Stimulated activated CD4-positive, alpha-beta T cell treated with anti-CD3 and anti-CD28 coated beads, Interleukin-15, amount 100 ng/mL, for 1 hour (primary cell): ENCODE data around the gene COG3.
"Not testable (repeated sequence)": the region's sequence is repeated elsewhere in the genome, so short reads cannot be mapped to it uniquely, and the experiment has no call there.

Source experiments
- DNase-seq, 2 donors: peaks; one replicate each; pipeline ENCODE4 v3.0.0-alpha.2; 2020; ENCODE audit warnings: low read depth in 1 of 2, low spot score in 1 of 2

The COG3 gene

GRCh38 chr13:45464687-45465453 is at the start of gene COG3:
COG3 (plus strand) TSS chr13:45464939; CDS start chr13:45465037, 98 bp downstream.
- peak; percentile 90 to 91 for DNase-seq

- DNase-seq, result no peak
Measured at GRCh38 chr13:45415112-45415511, 49.6 kb upstream of the COG3 start.

DNA sequence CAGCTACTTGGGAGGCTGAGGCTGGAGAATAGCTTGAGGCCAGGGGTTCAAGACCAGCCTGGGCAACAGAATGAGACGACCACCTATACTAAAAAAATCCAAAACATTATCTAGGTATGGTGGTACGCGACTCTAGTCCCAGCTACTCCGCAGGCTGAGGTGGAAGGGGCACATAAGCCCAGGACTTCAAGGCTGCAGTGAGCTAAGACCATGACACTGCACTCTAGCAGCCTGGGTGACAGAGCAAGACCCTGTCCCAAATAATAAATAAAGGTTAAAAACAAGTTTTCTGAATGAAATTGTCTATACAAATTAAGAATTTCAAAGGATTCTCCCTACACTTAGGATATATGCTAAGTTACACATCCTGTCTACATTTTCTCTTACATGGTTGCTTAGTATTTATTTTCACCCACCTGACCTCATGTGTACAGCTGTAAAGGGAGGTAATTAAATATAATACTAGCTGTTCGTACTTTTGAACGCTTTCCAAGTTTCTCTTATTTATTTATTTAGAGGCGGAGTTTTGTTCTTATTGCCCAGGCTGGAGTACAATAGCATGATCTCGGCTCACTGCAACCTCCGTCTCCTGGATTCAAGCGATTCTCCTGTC is 48.1 kb upstream of the COG3 start:
- no peak for DNase-seq

DNA sequence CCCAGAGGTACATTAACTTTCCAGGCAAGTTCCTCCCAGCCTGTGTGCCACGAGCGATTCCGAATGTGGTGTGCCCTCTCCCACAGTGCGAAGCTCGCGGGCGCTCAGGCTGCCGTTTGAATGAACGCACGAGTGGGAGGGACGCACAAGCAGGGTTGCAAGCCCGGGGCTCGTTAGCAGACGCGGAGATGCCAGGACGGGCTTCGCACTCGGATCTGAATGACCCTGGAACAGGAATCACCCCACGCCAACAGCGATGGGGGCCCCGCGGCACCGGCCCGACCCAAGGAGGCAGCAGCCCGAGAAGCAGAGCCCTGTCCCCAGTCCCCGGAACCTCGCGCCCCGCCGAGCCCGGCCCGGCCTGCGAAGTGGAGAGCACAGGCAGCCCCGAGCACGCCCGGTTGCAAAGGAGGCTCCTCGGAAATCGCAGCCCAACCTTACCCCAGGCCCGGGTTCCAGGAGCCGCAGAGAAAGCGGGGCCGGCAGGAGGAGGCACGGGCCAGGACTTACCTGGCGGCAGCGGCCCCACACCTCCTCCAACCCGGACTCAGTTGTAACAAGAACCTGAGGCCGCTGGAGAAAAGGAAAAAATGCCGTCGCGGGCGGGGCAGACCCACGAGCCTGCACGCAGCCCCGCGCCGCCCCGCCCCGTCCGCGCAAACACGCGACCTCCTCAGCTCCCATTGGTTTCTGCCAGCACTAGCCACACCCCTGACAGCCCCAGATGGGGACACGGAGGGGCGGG is 46.8 kb upstream of the COG3 start, which contains the start of gene SLC25A30:
Gene SLC25A30 (minus strand): TSS at position 584 of the 745 bp plus-strand sequence. CDS start 6,948 bp downstream, outside the sequence.
- peak; percentile 79 to 85 for DNase-seq

- not testable (repeated sequence) for DNase-seq
Measured at GRCh38 chr13:45419389-45419788, 45.4 kb upstream of the COG3 start.

DNA sequence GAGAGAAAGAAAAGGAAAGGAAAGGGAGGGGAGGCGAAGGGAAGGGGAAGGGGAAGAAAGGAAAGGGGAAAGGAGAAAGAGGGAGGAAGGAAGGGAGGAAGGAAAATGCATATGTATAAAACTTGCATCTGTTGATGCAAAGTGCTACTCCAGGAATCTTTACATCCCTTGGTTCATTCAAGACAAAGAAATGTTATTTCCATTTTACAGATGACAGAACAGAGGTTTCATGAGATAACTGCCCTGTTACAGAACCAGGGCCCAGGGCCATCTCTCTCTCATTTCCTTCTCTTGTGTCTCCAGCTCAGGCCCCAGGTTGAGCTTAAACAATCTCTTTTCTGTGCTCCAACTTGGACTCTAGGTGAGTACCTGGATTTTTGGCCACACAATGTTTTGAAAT is 44.8 kb upstream of the COG3 start:
- no peak for DNase-seq

- DNase-seq, result no peak
Measured at GRCh38 chr13:45422731-45423292, 41.9 kb upstream of the COG3 start.

- not testable (repeated sequence) for DNase-seq
Measured at GRCh38 chr13:45426056-45426841, 38.5 kb upstream of the COG3 start.

GRCh38 chr13:45432737-45433380 is 31.9 kb upstream of the COG3 start:
- no peak for DNase-seq

DNA sequence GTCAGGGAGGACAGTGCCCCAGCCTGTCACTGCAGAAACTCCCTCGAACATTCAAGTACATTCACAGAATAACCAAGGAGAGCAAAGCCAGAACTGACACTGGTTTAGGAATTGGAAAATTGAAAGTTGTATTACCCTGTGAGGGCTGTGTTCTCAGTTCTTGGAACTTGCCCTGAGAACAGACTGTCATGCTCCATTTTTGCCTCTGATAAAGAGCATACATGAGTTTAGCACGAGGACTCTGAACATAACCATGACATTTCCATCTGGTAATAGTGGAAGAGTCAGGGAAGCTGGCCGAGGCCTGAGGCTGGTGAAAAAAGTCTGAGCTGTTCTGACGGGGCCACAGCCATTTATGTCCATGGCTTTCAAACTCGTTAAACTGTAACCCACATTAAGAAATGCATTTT is 31.4 kb upstream of the COG3 start:
- no peak for DNase-seq

DNA sequence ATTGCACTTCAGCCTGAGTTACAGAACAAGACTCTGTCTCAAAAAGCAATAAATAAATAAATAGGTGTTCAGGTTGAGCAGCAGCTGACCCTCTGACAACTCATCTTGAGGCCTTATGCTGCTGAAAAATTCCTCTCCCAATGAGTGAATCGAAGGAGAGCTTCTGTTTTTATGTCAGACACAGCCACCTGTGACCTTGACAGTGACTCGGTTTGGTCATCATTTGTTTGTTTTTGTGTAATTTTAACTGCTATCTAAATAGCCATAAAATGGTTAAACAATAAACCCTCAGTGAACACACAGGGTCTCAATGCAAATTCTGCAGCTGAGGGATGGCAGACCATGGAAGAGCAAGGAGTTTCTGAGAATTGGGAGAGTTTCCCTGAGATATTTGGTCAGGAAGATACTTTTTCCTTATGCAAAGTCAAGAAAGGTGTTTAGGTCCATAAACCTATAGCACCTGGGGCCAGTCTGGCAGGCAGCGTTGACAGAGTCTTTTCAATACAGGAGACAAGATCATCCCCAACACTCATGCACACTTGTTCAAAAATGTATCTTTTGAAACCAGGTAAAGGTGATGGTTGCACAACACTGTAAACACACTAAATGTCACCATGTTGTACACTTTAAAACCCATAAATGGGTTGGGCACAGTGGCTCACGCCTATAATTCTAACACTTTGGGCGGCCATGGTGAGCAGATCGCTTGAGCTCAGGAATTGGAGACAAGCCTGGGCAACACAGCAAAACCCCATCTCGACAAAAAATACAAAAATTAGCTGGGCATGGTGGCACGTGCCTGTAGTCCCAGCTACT is 30.0 kb upstream of the COG3 start:
- no peak for DNase-seq

DNA sequence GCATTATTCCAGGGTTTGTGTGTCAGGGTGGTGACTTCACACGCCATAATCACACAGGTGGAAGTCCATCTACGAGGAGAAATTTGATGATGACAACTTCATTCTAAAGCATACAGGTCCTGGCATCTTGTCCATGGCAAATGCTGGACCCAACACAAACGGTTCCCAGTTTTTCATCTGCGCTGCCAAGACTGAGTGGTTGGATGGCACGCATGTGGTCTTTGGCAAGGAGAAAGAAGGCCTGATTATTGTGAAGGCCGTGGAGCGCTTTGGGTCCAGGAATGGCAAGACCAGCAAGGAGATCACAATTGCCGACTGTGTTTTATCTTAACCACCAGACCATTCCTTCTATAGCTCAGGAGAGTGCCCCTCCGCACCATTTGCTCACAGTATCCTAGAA is 28.4 kb upstream of the COG3 start:
- DNase-seq, result no peak

DNA sequence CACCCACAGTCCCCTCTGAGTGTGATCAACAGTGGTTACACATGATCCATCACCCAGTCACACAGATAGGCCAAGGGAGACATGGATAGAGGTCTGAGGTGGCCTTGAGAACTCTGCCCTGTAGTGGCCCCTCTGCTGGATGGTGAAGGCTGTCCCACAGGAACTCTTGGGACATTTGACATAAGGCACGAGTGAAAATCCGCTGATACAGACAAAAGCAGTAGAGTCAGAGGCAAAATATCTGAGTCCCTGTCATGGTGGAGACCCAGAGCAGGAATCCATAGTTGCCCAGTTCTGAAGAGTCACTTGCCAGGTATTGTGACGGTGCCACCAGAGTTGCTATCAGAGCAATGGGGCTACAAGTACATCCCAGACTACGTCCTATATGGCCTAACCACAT is 27.8 kb upstream of the COG3 start:
- no peak for DNase-seq

GRCh38 chr13:45437947-45438346 is 26.8 kb upstream of the COG3 start:
- DNase-seq, result no peak

DNA sequence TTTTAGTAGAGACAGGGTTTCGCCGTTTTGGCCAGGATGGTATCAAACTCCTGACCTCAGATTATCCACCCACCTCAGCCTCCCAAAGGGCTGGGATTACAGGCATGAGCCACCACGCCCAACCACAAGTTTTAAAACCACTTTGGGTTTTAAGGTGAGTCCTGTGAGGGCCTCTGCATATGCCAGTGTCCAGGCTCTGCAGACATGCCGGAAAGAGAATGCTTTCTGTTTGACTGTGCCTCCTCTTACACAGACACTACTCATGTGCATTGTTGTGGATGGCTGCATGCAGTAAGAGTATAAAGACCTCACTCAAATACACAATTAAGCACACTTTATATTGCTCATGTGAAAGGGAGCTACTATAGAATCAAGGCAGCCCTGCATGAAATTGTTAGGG is 25.7 kb upstream of the COG3 start:
- DNase-seq, result no peak

DNA sequence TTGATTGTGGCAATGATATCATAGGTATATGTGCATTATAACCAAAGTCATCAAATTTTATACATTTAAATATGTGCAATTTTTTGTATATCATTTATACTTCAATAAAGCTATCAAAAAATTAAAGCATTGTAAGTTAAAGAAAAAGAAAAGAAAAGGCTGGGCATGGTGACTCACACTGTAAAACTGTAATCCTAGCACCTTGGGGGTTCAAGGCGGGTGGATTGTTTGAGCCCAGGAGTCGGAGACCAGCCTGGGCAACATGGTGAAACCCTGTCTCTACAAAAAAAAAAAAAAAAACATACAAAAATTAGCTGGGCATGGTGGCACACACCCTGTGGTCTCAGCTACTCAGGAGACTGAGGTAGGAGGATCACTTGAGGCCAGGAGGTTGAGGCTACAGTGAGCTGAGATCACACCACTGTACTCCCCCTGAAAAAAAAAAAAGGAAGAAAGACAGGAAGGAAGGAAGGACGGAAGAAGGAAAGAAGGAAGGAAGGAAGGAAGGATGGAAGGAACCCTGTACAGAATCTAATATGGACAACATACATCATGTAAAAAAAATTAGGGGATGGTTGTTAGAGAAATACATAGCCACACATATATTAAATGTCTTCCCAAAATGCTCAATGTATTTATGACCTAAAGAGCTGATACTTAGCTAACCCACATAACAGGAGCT is 24.8 kb upstream of the COG3 start:
- DNase-seq, result no peak

GRCh38 chr13:45441633-45442032 is 23.1 kb upstream of the COG3 start:
- no peak for DNase-seq

DNA sequence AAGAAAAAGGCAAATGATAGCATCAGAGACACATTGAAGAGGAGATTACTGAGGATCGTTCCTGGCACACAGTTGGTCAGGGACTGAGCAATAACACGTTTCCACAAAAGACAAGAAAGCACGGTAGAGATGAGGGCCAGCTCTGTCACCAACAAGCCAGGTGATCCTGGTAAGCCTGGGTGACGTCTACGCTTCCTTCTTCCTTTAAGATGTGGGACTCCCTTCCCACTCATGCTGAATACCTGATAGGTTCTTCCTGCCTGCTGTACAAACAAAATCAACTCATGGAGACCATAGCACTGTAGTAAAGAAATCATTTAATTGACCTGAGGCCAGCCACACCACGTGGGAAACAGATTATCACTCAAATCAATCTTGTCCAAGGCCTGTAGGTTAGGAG is 19.7 kb upstream of the COG3 start:
- DNase-seq, result no peak

- DNase-seq, result no peak
Measured at GRCh38 chr13:45446181-45446580, 18.6 kb upstream of the COG3 start.
